GM18507 (cell line): Measurements from ENCODE around the gene TTLL4.
"Not testable (repeated sequence)": the region's sequence is repeated elsewhere in the genome, so short reads cannot be mapped to it uniquely, and the experiment has no call there.

Experiments used
- DNase-seq: peaks from one replicate; pipeline ENCODE4 v3.0.0; 2011; ENCODE audit warnings: low read depth; ENCODE audit not compliant: insufficient read length; ENCODE audit errors: extremely low spot score
- FAIRE-seq: peaks from 2 replicates; lab custom pipeline; 2011; peaks lifted over from hg19 to GRCh38; lab: Jason Lieb, UNC

Gene TTLL4

DNA sequence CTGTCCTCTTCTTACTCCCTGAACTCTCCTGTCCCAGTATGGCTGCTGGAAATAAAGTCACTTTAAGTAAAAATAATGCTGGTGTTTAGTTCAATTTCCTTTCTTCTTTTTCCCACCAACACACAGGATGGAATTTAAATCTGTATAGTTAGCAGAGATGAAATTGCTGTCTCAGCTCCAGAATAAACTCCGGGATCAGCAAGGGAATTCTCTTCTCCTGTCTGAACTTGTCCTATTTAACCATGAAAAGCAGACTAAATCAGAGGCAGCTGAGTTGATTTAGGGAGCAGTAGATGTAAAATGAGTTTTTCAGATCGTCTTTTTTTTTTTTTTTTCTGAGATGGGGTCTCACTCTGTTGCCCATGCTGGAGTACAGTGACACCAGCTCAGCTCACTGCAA is 25.9 kb downstream of the TTLL4 start:
- FAIRE-seq (no peak), DNase-seq (no peak)

DNA sequence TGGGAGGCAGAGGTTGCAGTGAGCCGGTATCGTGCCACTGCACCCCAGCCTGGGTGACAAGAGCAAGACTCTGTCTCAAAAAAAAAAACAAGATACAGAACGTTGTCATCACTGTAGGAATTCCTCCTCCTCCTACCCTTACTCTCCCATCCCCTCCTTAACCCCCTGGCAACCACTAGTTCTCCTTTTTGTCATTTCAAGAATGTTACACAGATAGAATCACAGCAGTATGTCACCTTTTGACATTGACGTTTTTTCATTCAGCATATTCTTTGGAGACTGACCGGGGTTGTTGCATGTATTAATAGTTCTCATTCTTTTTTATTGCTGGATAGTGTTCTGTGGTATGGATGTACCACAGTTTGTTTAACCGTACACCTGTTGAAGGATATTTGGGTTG is 32.4 kb downstream of the TTLL4 start:
- peak; percentile 60 for FAIRE-seq
- no peak for DNase-seq

DNA sequence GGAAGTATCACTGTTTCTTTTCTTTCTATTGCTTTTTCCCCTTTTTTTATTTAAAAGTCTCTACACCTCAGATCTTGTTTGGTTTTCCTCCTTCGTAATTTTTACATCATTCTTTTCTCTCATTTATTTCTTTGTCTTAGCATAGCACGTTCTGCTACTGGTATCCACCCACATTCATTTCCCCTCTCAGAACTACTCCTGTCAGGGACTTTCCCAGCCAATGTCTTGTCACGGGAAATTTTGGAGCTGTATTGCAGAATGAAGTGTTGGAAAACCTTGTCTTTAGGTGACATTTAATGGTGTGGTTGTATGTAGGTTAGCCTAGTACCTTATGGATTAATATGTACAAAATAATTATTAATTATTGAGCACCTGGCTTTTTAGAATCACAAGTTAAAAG is 34.0 kb downstream of the TTLL4 start:
- DNase-seq (no peak), FAIRE-seq (peak; percentile 61)

DNA sequence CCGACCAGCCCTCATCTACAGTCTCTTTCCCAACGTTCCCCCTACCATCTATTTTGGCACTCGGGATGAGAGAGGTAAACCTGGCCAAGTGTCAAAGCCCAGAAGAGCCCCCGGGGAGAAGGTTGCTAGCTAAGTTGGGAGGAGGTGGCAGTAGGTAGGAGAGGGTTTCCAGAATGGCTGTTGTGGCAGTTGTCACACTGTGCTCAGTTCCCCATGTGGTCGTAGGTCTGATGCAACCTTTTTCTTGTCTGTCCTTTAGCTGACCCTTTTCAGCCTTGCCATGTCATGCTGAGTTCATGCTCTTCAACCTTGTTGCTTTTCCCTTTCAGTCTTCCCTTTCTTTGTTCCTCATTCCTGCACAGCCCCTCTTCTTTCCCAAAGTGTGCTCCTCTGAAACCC is 34.5 kb downstream of the TTLL4 start:
- FAIRE-seq = peak; percentile 15
- no peak for DNase-seq

DNA sequence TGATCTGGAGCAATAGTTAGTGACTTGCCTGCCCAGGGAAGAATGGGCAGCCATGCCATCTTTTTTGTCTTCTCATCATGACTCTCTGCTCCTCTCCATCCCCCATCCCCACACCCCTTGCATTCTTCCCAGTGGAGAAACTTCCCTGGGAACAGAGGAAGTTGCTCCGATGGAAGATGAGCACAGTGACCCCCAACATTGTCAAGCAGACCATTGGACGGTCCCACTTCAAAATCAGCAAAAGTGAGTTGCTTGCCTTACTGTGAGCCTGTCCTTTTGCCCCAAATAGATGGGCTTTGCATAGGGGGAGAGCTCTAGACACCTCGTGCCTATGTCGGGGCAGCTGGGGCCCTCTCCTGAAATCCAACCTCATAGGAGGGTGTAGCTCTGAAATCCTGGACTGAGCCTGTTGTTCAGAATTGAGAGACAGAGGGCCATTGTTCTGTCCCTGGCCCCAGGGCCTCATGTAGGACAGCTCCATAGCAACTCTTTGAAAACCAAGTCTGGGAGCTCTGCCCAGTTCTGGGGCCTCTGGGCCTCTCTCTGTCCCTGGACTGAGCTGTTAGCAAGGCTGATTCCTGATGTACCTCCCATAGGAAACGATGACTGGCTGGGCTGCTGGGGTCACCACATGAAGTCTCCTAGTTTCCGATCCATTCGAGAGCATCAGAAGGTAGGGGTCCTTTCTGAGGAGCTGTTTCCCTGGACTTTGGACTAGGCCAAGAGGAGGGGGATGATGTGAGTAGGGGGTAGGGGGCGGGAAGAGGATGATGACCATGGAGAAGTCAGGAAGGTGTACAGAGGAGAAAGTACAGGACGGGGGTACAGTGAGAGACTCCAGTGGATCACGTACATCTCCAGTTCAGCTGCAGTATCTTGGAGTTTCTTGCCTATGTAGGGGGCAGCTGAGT is 35.2 kb downstream of the TTLL4 start:
- FAIRE-seq (no peak), DNase-seq (no peak)

DNA sequence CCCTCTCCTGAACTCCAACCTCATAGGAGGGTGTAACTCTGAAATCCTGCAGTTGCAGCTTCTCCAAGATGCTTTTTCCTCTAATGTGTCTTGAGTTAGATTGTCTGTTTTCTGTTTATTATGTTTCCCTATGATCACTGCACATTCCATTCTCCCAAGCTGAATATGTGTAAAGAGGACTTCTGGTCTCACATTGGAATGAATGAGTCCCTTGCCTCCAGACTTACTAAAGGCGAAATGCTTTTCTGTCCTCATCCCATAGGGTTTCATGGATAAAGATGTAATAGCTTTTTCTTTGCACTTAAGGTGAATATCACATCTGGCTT is 35.8 kb downstream of the TTLL4 start:
- no peak for FAIRE-seq
- no peak for DNase-seq

DNA sequence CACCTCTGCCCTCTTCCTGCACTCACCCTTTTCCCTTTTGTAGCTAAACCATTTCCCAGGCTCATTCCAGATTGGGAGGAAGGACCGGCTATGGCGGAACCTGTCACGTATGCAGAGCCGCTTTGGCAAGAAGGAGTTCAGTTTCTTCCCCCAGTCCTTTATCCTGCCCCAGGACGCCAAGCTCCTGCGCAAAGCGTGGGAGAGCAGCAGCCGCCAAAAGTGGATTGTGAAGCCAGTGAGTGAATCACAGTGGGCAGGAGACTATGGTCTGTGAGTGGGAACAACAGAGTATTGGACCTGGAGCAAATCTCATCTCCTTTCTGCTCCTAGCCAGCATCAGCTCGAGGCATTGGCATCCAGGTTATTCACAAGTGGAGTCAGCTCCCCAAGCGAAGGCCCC is 36.3 kb downstream of the TTLL4 start:
- FAIRE-seq (no peak), DNase-seq (no peak)

DNA sequence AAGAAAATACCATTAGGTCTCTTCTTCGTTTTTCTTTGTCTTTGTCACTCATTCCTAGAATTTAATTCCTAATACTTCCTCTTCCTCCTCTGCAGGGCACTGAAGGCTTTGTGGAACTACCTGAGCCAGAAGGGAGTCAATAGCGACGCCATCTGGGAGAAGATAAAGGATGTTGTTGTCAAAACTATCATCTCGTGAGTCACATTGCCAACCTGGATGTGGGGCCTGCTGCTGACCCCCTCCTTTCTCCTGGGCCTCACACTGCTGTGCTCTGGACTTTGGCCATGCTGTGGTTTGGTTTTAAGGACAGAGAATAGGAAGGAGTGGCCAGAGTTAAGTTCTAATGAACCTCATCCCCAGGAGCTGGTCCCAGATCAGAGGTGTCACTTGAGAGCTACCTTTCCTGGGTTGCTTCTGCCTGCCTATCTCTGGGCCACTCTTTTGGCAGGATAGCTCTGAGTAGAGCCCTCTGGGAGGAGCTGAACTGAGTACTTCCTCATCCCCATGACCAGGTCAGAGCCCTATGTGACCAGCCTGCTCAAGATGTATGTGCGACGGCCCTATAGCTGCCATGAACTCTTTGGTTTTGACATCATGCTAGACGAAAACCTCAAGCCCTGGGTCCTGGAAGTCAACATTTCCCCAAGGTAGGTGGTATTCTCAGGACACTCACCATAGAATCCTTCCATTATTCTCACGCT is 38.3 kb downstream of the TTLL4 start:
- DNase-seq (no peak), FAIRE-seq (no peak)

DNA sequence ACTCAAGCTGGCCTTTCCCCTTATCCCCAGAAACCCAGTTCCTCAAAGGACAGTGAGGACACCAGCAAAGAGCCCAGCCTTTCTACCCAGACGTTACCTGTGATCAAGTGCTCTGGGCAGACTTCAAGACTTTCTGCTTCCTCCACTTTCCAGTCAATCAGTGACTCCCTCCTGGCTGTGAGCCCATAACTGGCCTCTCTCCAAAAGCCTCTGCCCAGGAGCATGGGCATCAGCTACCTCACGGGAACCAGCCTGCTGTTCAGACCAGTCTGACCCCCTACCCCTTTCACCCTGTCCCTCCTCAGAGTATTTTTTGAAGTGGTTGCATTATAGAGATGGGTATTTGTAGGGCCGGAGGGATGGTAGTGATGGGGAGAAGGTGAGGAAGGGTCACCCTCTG is 43.6 kb downstream of the TTLL4 start:
- no peak for DNase-seq
- no peak for FAIRE-seq

DNA sequence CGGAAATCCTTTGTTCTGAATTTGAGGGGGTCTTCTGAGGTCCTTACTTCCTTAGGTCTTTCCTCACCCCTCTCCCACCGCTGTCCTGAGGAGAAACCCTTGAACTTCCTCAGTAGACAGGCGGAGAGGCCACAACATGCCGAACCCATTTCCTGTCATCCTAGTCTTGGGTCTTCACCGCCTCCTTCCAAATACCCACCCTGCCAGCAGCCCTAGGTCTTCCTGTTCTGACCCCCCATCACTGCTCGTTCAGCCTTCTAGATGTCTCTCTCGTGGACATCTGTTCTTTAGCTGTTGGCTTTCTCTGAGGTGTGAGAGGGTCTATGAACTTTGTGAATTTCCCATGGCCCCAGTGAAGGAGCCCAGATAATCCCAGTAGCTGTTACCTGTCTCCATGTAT is 44.1 kb downstream of the TTLL4 start:
- FAIRE-seq (no peak), DNase-seq (no peak)

DNA sequence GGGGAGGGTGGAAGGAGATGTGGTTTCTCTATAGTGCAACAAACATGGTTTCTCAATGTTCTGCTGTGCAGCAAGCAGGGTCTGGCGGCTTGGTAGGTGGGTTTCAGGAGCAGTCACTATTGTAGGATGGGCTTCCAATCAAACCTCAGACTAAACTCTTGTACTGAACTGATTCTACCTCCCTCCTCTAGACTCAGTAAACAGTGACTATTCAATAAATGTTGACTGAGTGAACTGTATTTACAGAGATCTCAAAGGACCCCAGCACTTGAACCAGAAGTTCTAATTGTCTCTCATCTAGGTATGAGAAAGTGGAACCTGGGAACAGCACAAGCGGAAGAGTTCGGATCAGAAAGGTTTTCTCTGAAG is 44.5 kb downstream of the TTLL4 start:
- FAIRE-seq (no peak), DNase-seq (no peak)

DNA sequence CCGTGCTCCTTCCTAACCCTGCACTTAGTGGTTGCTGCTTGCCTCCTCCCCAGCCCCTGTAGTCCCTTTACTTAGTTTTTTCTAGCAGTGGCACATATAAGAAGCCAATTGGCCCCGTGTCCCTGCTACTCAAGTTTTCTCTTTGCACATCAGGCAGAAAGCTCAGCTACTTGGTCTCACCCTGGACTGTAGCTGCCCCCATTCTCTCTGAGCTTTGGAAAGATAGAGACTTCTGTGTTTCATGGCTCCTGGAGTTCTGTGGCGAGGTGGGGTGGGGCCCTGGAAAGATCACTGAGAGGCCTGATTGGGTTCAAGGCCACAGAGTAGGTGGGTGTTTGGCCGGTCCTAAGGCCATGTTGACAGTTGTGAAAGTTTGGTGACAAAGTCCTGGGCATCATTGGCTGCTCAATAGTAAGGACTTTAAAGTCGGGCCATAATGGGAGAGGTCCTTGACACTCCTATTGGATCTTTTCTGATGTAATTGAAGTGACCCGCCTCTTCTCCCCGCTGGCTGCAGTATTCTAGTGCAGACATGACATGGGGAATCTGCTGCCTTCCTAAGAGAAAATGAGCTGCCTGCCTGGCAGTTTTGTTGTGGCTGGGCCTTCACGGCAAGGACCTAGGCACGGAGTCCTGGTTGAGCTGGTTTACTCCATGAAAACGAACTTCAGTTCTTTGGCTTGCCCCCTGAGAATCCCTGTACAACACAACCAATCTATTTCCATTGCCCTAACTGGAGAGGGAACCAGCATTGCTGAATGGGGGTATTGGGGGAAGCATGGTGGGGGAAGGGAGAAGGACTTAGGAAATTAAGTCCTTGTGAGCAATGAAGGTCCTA is 45.2 kb downstream of the TTLL4 start:
- no peak for FAIRE-seq
- no peak for DNase-seq

DNA sequence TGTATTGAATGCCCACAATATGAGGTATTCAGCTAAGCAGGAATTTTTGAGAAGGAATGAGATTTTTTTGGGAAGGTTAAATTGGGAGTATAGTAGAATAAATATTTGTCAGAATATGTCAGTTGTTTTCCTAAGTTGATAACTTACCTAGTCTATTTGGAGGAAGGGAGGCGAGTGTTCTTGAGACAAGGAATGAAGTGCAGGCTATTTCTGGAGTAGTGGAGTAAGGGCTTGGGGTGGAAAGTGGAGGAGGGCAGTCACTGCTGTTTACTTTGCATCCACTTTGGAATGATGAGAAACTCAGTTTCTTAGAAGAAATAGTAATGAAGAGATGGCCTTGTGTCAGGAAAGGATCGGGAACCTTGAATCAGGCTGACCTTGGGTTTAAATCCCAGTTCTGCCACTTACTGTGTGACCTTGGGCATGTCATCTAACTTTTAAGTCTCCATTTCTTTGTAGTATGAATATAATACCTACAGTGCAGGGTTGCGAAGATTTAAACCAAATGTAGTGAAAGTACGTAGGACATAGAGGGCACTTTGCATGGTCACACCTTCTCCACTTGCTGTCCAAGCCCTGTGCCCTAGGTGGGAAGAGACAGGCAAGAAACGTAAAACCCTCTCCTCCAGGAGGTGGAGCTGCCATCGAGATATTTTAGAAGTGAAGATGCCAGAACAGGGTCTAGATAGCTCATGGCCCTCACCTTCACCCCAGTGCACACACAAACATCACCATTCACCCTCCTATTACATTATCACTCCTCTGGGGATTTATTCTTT is 46.2 kb downstream of the TTLL4 start:
- DNase-seq (no peak), FAIRE-seq (no peak)

DNA sequence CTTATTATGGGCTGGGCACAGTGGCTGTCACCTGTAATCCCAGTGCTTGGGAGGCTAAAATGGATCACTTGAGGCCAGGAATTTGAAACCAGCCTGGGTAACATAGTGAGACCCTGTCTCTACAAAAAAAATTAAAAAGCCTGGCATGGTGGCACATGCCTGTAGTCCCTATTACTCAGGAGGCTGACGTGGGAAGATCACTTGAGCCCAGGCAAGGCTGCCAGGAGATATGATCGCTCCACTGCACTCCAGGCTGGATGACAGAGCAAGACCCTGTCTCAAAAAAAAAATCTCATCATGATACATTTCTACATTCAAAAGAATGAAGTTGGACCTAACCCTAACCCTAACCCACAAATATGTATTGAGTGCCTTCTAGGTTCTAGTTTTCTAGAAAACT is 51.2 kb downstream of the TTLL4 start:
- FAIRE-seq = no peak
- DNase-seq = no peak

DNA sequence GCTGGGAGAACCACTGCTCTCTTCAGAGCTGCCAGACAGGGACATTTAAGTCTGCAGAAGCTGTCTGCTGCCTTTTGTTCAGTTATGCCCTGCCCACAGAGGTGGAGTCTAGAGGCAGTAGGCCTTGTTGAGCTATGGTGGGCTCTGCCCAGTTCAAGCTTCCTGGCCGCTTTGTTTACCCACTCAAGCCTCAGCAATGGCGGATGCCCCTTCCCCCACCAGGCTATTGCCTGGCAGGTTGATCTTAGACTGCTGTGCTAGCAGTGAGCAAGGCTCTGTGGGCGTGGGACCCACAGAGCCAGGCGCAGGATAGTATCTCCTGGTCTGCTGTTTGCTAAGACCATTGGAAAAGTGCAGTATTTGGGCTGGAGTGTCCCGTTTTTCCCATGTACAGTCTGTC is 62.1 kb downstream of the TTLL4 start:
- FAIRE-seq, DNase-seq: not testable (repeated sequence)

DNA sequence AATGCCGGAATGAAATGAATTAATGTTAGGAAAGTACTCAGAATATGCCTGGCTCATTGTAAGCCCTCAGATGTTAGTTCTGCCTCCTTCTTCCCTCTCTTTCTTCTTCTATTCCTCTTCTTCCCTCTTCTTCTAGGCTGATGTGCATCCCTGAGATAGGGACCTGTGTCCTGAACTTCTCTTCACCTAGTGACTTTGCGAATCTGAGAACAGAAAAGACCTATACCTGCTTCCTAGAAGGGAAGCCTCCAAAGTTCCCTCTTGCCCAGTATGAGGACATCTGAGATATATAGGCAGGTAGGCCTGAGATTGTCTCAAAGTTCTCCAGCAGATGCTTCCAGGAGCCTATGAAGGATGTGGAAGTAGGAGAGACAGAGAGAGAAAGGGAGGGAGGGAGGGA is 63.2 kb downstream of the TTLL4 start:
- no peak for FAIRE-seq
- DNase-seq = no peak

DNA sequence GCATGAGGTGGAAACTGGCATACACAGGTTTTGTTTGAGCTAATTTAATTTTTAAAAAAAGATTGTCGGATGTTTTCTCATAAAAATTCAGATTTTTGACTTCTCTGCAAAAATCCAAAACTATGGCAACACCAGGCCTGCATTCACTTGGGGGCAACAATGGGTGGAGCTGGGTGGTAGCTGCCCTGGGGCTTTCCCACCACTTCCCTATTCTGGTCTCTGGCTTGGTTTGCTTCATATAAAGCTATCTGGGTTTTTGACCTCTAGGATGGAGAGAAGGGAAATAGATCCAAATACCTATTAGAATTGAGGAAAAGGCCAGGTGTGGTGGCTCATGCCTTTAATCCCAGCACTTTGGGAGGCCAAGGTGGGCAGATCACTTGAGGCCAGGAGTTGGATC is 65.9 kb downstream of the TTLL4 start:
- DNase-seq (no peak), FAIRE-seq (no peak)

DNA sequence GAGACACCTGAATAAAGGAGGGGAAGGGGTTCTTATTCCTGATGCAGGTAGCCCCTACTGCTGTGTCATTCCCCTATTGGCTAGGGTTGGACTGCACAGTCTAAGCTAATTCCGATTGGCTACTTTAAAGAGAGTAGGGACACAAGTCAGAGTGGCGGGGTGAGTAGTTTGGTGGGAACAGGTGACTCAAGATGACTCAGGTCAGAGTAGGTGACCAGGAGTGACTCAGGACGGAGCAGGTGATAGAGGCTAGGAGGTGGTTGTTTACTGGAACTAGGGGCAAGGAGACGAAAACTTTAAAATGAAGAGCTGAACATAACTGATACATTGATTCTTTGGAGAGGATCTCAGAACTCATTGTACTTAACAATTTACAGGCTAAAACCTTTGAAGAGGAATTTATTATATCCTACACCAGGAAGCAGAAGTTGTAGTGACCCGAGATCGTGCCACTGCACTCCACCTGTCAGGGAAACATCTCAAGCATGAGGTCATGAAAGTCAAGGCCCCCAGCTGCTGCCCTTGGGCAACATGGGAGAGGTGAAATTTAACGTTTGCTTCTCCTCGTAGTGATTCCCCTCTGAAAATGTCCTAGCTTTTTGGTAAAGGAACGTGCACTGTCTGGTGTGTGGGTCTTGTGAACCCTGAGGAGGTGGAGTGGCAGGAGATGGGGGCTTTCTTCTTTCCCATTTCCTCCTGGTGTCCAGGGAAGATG is 66.8 kb downstream of the TTLL4 start:
- FAIRE-seq = no peak
- no peak for DNase-seq

DNA sequence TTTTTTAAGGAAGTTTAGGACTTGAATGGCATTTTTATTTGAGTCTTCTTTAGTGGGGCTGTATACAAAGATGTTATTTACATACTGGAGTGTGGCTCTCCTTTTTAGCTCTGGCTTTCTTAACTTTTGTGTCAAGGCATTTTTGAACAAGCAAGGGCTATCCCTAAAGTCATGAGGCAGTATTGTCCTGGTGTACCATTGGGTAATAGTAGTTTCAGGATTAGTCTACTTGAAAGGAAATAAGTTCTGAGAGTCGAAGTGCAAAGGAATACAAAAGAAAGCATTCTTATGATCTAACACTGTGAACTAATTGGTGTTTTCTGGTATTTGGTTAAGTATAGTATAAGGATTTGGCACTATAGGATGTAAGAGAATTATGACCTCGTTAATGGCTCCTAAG is 69.4 kb downstream of the TTLL4 start:
- FAIRE-seq = no peak
- no peak for DNase-seq
